HCT116 (cell line): ENCODE results near the gene IL15RA. TPM values are rescaled to one million over a fixed set of nuclear protein-coding genes. Genes with fewer than 3 reads are reported as not detected.

Experiments
- ATAC-seq: fragments of 200-7000 bp; cut with Tn5 transposase; 2 replicates; pipeline ENCODE4 v1.9.1; 2020; ENCODE audit warnings: mild to moderate bottlenecking, moderate library complexity
- BruUV-seq: library from RNA; stranded (reverse); fragments of 400-500 nt; replicated peaks from 2 replicates; lab custom pipeline; 2021; lab: Mats Ljungman, UMichigan
- CTCF ChIA-PET: fragments of 300-600 bp; sonication (Branson Sonifier 250); formaldehyde crosslinking; loops from one replicate; lab custom pipeline; 2021; ENCODE audit warnings: antibody characterized with exemption; lab: Charles Lee
- POLR2A ChIA-PET: fragments of 300-600, 350-600 bp; sonication (Branson Sonifier 250); formaldehyde crosslinking; loops from one replicate; lab custom pipeline; 2021; ENCODE audit warnings: antibody characterized with exemption; lab: Charles Lee
- RAD21 ChIA-PET, 2 experiments: fragments of 300-600 bp; sonication (Branson Sonifier 250); formaldehyde crosslinking; loops; one replicate each; lab custom pipeline; 2023; ENCODE audit warnings: low total read pairs in 2 of 2; ENCODE audit not compliant: uncharacterized antibody in 2 of 2, unreplicated experiment in 2 of 2, low non-redundant PET in 1 of 2; lab: Charles Lee
- DNase-seq: peaks from one replicate; pipeline ENCODE4 v3.0.0-alpha.2; 2010; ENCODE audit warnings: low read depth, low spot score
- H2AFZ ChIP-seq: fragments of 200-600 bp; shearing (Covaris generic), sonication (generic); 2 replicates; pipeline ENCODE4 v1.6.1; 2017; ENCODE audit warnings: low read depth, mixed run types, mixed read lengths, antibody characterized with exemption, low read length; ENCODE audit not compliant: poor library complexity, severe bottlenecking
- H3K27ac ChIP-seq: 2 replicates; pipeline ENCODE4 v1.5.1; 2012; ENCODE audit warnings: low read depth, low read length
- H3K27me3 ChIP-seq: fragments of 200-600 bp; sonication (generic); 2 replicates; pipeline ENCODE4 v1.6.1; 2016; ENCODE audit warnings: mixed run types, low read length, mixed read lengths; ENCODE audit not compliant: insufficient read depth
- H3K36me3 ChIP-seq, 2 experiments: fragments of 200-500 bp in 1 of 2; fragments of 200-600 bp in 1 of 2; sonication (Bioruptor generic) in 1 of 2; sonication (generic) in 1 of 2; 2 replicates each; pipeline versions ENCODE4 v1.5.1 to v1.6.1; 2014 to 2016; ENCODE audit warnings: low read length in 2 of 2, inconsistent platforms in 1 of 2, mixed read lengths in 1 of 2, mixed run types in 1 of 2; ENCODE audit not compliant: insufficient read depth in 2 of 2, control insufficient read depth in 1 of 2
- H3K4me1 ChIP-seq, 2 experiments: fragments of 200-600 bp in 1 of 2; sonication (generic) in 1 of 2; 2 replicates each; pipeline versions ENCODE4 v1.5.1 to v1.6.1; 2012 to 2017; ENCODE audit warnings: low read length in 2 of 2, inconsistent platforms in 1 of 2, mild to moderate bottlenecking in 1 of 2, mixed read lengths in 1 of 2, mixed run types in 1 of 2, moderate library complexity in 1 of 2; ENCODE audit not compliant: insufficient read depth in 2 of 2, control insufficient read depth in 1 of 2
- H3K4me2 ChIP-seq: fragments of 200-600 bp; sonication (generic); 2 replicates; pipeline ENCODE4 v1.6.1; 2017; ENCODE audit warnings: mixed run types, low read length, mixed read lengths
- H3K4me3 ChIP-seq, 2 experiments: fragments of 200-600 bp in 1 of 2; sonication (generic) in 1 of 2; replicated peaks in 1 of 2; 2 replicates each; pipeline ENCODE4 v1.5.1; 2011 to 2016; ENCODE audit warnings: low read length in 2 of 2, control low read depth in 1 of 2, low read depth in 1 of 2, mild to moderate bottlenecking in 1 of 2, mixed read lengths in 1 of 2, mixed run types in 1 of 2
- H3K79me2 ChIP-seq: fragments of 200-600 bp; sonication (generic); 2 replicates; pipeline ENCODE4 v1.6.1; 2017; ENCODE audit warnings: mild to moderate bottlenecking, mixed run types, low read length, moderate library complexity, mixed read lengths; ENCODE audit not compliant: insufficient read depth
- H3K9ac ChIP-seq: fragments of 200-600 bp; sonication (generic); 2 replicates; pipeline ENCODE4 v1.6.1; 2016; ENCODE audit warnings: low read length, mixed read lengths
- H3K9me2 ChIP-seq: fragments of 200-600 bp; sonication (generic), shearing (Covaris generic); 2 replicates; pipeline ENCODE4 v1.6.1; 2017; ENCODE audit warnings: mixed run types, mild to moderate bottlenecking, moderate library complexity; ENCODE audit not compliant: insufficient read depth
- H3K9me3 ChIP-seq, 2 experiments: fragments of 200-500 bp in 1 of 2; fragments of 200-600 bp in 1 of 2; sonication (Bioruptor generic) in 1 of 2; sonication (generic) in 1 of 2; 2 replicates each; pipeline ENCODE4 v1.6.1; 2014 to 2017; ENCODE audit warnings: low read length in 2 of 2, mixed read lengths in 2 of 2, inconsistent platforms in 1 of 2, low read depth in 1 of 2, mild to moderate bottlenecking in 1 of 2, mixed run types in 1 of 2, moderate library complexity in 1 of 2; ENCODE audit not compliant: control insufficient read depth in 1 of 2, insufficient read depth in 1 of 2
- H4K20me1 ChIP-seq: fragments of 200-600 bp; sonication (generic), shearing (Covaris generic); 2 replicates; pipeline ENCODE4 v1.6.1; 2017; ENCODE audit warnings: mixed run types, mild to moderate bottlenecking, moderate library complexity; ENCODE audit not compliant: insufficient read depth
- ATF3 ChIP-seq: IDR thresholded peaks from 2 replicates; pipeline ENCODE4 v1.6.1; 2012
- EGR1 ChIP-seq: IDR thresholded peaks from 2 replicates; pipeline ENCODE4 v1.6.1; 2012; ENCODE audit warnings: low read depth
- ELF1 ChIP-seq: IDR thresholded peaks from 2 replicates; pipeline ENCODE4 v1.6.1; 2012; ENCODE audit warnings: low read depth, borderline replicate concordance
- FOSL1 ChIP-seq: IDR thresholded peaks from 2 replicates; pipeline ENCODE4 v1.6.1; 2012; ENCODE audit warnings: low read depth
- POLR2AphosphoS5 ChIP-seq: IDR thresholded peaks from 2 replicates; pipeline ENCODE4 v1.6.1; 2011; ENCODE audit warnings: mild to moderate bottlenecking, low read depth, low read length, moderate library complexity
- RAD21 ChIP-seq: IDR thresholded peaks from 2 replicates; pipeline ENCODE4 v1.6.1; 2012; ENCODE audit warnings: low read depth, mild to moderate bottlenecking
- TCF7L2 ChIP-seq: IDR thresholded peaks from 2 replicates; pipeline ENCODE4 v1.7.0; 2011; ENCODE audit warnings: borderline replicate concordance, inconsistent platforms; ENCODE audit not compliant: insufficient read depth, insufficient read length; ENCODE audit errors: extremely low read depth
- YY1 ChIP-seq: IDR thresholded peaks from 2 replicates; pipeline ENCODE4 v1.6.1; 2011; ENCODE audit warnings: low read length, low read depth, moderate library complexity, mild to moderate bottlenecking; ENCODE audit not compliant: insufficient replicate concordance; ENCODE audit errors: extremely low read depth
- ZBTB33 ChIP-seq: IDR thresholded peaks from 2 replicates; pipeline ENCODE4 v1.6.1; 2011; ENCODE audit warnings: mild to moderate bottlenecking, low read length, moderate library complexity; ENCODE audit not compliant: insufficient replicate concordance; ENCODE audit errors: extremely low read depth
- intact Hi-C: fragments of 100-400 bp; cut with micrococcal nuclease; formaldehyde crosslinking; loops from 2 replicates; pipeline ENCODE4 v1.10.0; 2022
- total RNA-seq: library from RNA; stranded (reverse); gene quantifications from one replicate; pipeline ENCODE4 v1.2.1, GENCODE V29; 2021; ENCODE audit not compliant: unreplicated experiment
- TF ChIP-seq, protein P1 (sequence below), 3 experiments: fragments of 200-600 bp in 1 of 3; sonication (generic) in 1 of 3; IDR thresholded peaks in 2 of 3; conservative IDR thresholded peaks in 1 of 3; 2 replicates each; pipeline ENCODE4 v1.5.1; 2012 to 2017; ENCODE audit warnings: low read depth in 2 of 3, low read length in 2 of 3, antibody characterized with exemption in 1 of 3, borderline replicate concordance in 1 of 3, control low read depth in 1 of 3, mild to moderate bottlenecking in 1 of 3, mixed read lengths in 1 of 3, mixed run types in 1 of 3, moderate library complexity in 1 of 3; ENCODE audit not compliant: insufficient read depth in 1 of 3

Gene IL15RA
- total RNA-seq, 1 experiment from 2014 or later: 10.5 TPM

DNA sequence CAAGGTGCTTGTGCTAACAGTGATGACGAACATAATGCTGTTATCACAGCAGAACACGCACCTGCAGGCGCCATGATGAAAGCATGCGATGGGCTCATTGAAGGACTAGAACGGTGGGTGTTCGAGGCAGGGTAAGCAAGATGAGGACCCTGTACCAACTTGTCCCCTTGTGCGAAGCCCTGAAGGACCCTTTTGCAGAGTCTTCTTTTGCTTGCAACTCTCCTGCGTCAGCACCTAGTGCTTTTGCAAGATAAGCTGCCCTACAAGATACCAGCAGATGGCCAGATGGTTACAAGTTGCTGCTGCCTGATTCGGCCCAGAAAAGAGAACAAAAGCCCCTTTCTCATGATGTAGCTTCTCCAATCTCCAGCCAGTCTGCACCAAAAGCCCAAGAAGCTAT is 4.2 kb upstream of the IL15RA start (continued):
- no peak for TF ChIP-seq TCF7L2
- TF ChIP-seq POLR2AphosphoS5: no peak
- TF ChIP-seq ATF3: no peak
- no peak for TF ChIP-seq RAD21
- no peak for TF ChIP-seq ZBTB33
- no peak for TF ChIP-seq EGR1
- TF ChIP-seq YY1: no peak
- TF ChIP-seq FOSL1: no peak
- no peak for TF ChIP-seq ELF1
- TF ChIP-seq, all 23 proteins: peak for 0

DNA sequence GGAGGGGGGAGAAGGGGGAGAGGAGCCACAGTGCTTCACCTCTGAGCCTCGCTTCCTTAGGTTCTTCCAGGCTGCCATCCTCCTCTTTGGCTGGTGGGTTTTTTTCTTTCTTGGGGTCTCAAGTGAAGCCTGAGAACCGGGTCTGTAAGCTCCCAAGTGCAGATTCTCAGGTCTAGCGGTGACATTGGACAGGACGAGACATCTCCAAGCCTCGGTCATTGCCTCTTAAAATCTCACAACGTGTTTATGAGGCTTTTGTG is 817 bp upstream of the IL15RA start:
- H3K36me3 ChIP-seq: no peaks in the 10 kb centered on the region
- H3K4me2 ChIP-seq: peak overlapping the region; percentile 87
- H3K9ac ChIP-seq: peak overlapping the region; percentile 78
- H2AFZ ChIP-seq: peak overlapping the region; percentile 49
- H3K27ac ChIP-seq: peak overlapping the region; percentile 85
- H3K9me2 ChIP-seq: no peaks in the 10 kb centered on the region
- DNase-seq: no peak
- no peaks in the 10 kb centered on the region for H4K20me1 ChIP-seq
- ChIA-PET CTCF (interaction anchor here (0.6 kb wide), 1 partner anchor 355 kb away, joined by 3 read pairs; no protein-coding TSS in a partner anchor), POLR2A (no interaction called here)
- peaks cover 30% of the 10 kb centered on the region for H3K79me2 ChIP-seq
- H3K4me3 ChIP-seq: peak overlapping the region; percentile 66 to 83
- intact Hi-C loops: loop anchor here (5.0 to 10.0 kb wide), 2 partner anchors 107 to 1809 kb away; partner anchors contain the start of genes ATP5F1C, KIN and RBM17
- ATAC-seq: no peak
- no TSS peak for BruUV-seq
- TF ChIP-seq TCF7L2: no peak
- TF ChIP-seq, protein P1, sequence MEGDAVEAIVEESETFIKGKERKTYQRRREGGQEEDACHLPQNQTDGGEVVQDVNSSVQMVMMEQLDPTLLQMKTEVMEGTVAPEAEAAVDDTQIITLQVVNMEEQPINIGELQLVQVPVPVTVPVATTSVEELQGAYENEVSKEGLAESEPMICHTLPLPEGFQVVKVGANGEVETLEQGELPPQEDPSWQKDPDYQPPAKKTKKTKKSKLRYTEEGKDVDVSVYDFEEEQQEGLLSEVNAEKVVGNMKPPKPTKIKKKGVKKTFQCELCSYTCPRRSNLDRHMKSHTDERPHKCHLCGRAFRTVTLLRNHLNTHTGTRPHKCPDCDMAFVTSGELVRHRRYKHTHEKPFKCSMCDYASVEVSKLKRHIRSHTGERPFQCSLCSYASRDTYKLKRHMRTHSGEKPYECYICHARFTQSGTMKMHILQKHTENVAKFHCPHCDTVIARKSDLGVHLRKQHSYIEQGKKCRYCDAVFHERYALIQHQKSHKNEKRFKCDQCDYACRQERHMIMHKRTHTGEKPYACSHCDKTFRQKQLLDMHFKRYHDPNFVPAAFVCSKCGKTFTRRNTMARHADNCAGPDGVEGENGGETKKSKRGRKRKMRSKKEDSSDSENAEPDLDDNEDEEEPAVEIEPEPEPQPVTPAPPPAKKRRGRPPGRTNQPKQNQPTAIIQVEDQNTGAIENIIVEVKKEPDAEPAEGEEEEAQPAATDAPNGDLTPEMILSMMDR (IDR thresholded peaks at IDR 0.05 in 2 of 3, conservative IDR thresholded peaks at IDR 0.05 in 1 of 3; ENCODE audit: borderline replicate concordance in 1 of 3, insufficient read depth in 1 of 3, low read depth in 2 of 3, low read length in 2 of 3): 0 out of 6 replicates have a peak, but pooled peaks of 1 of the 3 experiments have one; percentile 0
- TF ChIP-seq, all 23 proteins: peak for 1
- Histone ChIP-seq H3K4me1 (peaks cover 4 to 18% of the 10 kb centered on the region in 2 experiments), H3K27me3 (no peaks in the 10 kb centered on the region), H3K9me3 (no peaks in the 10 kb centered on the region)
- RAD21 ChIA-PET: interaction anchor here (0.6 to 0.7 kb wide), 2 partner anchors 134 to 383 kb away, joined by 3 read pairs; no protein-coding TSS in a partner anchor
